Right renal cortex interstitium (tissue), 3 donors: ENCODE results near the gene KIF24. TPM values are rescaled to one million over a fixed set of nuclear protein-coding genes. Genes with fewer than 3 reads are reported as not detected.
"Not testable (repeated sequence)": the region's sequence is repeated elsewhere in the genome, so short reads cannot be mapped to it uniquely, and the experiment has no call there.

Source experiments
- DNase-seq, 3 donors: peaks; one replicate each; pipeline ENCODE4 v3.0.0-alpha.2; 2013; ENCODE audit warnings: low read depth in 3 of 3, low spot score in 2 of 3
- polyA plus RNA-seq, 3 donors: library from polyadenylated mRNA; unstranded; fragments of 120-200 nt; gene quantifications; one replicate each; pipeline ENCODE4 v1.2.1, GENCODE V29; 2013; ENCODE audit not compliant: insufficient read length in 3 of 3

KIF24 gene
- polyA plus RNA-seq, 3 donors, result 5.7 to 6.5 (median 5.8) TPM

- DNase-seq, result not testable (repeated sequence)
These were observed 38.8 kb upstream of the KIF24 start for GRCh38 chr9:34367751-34368410.

GRCh38 chr9:34366365-34366764 lies 37.3 kb upstream of the KIF24 start:
- no peak for DNase-seq

GRCh38 chr9:34365282-34365681 lies 36.2 kb upstream of the KIF24 start:
- no peak for DNase-seq

GRCh38 chr9:34363619-34364351 lies 34.7 kb upstream of the KIF24 start:
- no peak for DNase-seq

- DNase-seq, result no peak
These were observed 33.6 kb upstream of the KIF24 start for GRCh38 chr9:34362614-34363214.

GRCh38 chr9:34352957-34353356 lies 23.9 kb upstream of the KIF24 start:
- not testable (repeated sequence) for DNase-seq

GRCh38 chr9:34352122-34352652 lies 23.1 kb upstream of the KIF24 start:
- DNase-seq, result not testable (repeated sequence)

- DNase-seq, result no peak
These were observed 20.3 kb upstream of the KIF24 start for GRCh38 chr9:34349324-34349723.

GRCh38 chr9:34347800-34348158 lies 18.7 kb upstream of the KIF24 start:
- no peak for DNase-seq

GRCh38 chr9:34346873-34347799 lies 18.1 kb upstream of the KIF24 start:
- DNase-seq, result no peak

GRCh38 chr9:34343605-34344004 lies 14.5 kb upstream of the KIF24 start:
- no peak for DNase-seq

GRCh38 chr9:34343090-34343489 lies 14.0 kb upstream of the KIF24 start:
- DNase-seq, result no peak

- DNase-seq, result no peak
These were observed 12.7 kb upstream of the KIF24 start for GRCh38 chr9:34341659-34342295.

GRCh38 chr9:34338665-34339385 lies 9.8 kb upstream of the KIF24 start:
- DNase-seq, result no peak

GRCh38 chr9:34338079-34338478 lies 9.0 kb upstream of the KIF24 start:
- not testable (repeated sequence) for DNase-seq

- DNase-seq, result no peak
These were observed 8.3 kb upstream of the KIF24 start for GRCh38 chr9:34337403-34337802.

GRCh38 chr9:34335376-34335775 lies 6.3 kb upstream of the KIF24 start:
- no peak for DNase-seq

GRCh38 chr9:34334916-34335315 lies 5.8 kb upstream of the KIF24 start:
- no peak for DNase-seq

- no peak for DNase-seq
These were observed 5.3 kb upstream of the KIF24 start for GRCh38 chr9:34334337-34334824.
